Right ventricle myocardium inferior (tissue), 1 donor: ENCODE measurements around the gene IL10RB. TPM values are rescaled to one million over a fixed set of nuclear protein-coding genes. Genes with fewer than 3 reads are reported as not detected.

Source experiments
- ATAC-seq: fragments of 200-7000 bp; cut with Tn5 transposase; one replicate; pipeline ENCODE4 v1.9.1; 2020; ENCODE audit warnings: mild to moderate bottlenecking, moderate library complexity
- DNase-seq: peaks from one replicate; pipeline ENCODE4 v3.0.0; 2021; ENCODE audit errors: missing footprints
- intact Hi-C: fragments of 100-400 bp; cut with DNase I; formaldehyde crosslinking; loops from one replicate; pipeline ENCODE4 v1.11.0; 2022
- total RNA-seq: library from RNA; stranded (reverse); fragmentation: NEBNext Ultra II Directional; extraction: Animal tissue kit (Norgen Biotek cat#: 25700); gene quantifications from one replicate; pipeline ENCODE4 v1.2.1, GENCODE V29; 2021
- donor health status: DM: no; HTN: yes; CAD: no; lungs with severe emphysema.

The IL10RB gene
- total RNA-seq, 1 donor from 2014 or later = 8.9 TPM

DNA sequence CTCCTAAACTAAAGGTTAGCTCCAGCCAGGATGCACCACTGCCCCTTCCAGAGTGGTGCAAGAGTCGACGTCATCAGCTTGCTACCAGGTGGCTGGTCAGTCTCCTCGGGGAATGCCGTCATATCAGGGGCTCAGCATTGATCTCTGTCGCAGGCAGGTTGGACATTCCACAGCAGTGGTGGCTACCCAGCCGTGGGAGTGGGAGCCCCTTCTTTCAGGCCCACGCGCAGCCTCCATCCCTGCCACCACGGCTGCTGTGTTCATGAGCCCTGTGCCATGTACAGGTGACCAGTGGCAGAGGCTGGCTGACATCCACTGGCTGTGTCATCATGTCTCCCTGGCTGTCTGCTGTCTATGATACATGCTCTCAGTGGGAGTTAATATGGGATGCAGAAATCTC, 25.5 kb downstream of the IL10RB start:
- DNase-seq (no peak), ATAC-seq (no peak)
- intact Hi-C loops = no loop called here

DNA sequence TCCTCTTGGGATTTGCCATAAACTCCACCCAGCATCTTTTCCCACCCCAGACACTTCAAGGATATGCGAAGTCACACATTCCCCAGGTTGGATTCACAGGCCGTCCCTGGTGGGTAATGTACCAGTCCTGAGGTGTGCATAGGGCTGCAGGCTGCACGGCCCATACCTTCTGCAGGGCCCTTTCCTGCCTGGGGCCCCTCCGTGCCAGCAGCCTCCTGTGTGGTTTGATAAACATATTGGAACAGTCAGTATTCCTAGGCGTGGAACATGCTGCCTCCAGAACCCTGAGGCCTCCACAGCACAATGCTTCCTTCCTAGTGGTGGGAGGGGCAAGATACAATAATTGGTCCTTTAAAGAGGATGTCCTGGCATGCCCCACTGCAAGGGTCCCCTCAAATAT, 26.6 kb downstream of the IL10RB start:
- no peak for DNase-seq
- ATAC-seq = no peak
- intact Hi-C loops = no loop called here

- DNase-seq (no peak), ATAC-seq (peak; percentile 44)
- intact Hi-C loops = no loop called here
Measured at GRCh38 chr21:33293136-33293535, 27.0 kb downstream of the IL10RB start.

DNA sequence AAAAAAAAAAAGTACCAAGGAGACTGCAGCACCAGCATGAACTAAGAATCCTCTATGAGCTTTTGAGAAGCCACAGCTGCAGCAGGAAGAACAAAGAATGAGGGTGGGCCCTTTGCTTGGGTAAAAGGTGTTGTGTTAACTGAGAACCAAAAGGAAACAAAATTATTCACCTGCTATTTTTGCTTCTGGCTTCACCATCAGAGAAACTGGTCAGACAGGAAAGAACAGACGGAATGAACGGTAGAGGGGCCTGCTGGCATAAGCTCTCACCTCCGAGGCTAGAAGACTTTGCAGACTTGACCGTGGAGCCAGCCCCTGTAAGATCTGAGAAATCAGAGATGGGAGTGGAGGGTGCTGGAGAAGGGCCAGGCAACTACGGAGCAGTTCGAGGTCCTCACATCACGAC, 27.6 kb downstream of the IL10RB start:
- intact Hi-C loops = no loop called here
- DNase-seq (no peak), ATAC-seq (no peak)

DNA sequence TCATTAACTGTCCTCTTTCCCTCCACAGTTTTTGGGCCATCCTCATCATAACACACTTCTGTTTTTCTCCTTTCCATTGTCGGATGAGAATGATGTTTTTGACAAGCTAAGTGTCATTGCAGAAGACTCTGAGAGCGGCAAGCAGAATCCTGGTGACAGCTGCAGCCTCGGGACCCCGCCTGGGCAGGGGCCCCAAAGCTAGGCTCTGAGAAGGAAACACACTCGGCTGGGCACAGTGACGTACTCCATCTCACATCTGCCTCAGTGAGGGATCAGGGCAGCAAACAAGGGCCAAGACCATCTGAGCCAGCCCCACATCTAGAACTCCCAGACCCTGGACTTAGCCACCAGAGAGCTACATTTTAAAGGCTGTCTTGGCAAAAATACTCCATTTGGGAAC, 30.0 kb downstream of the IL10RB start:
- DNase-seq (no peak), ATAC-seq (no peak)
- intact Hi-C loops = no loop called here

DNA sequence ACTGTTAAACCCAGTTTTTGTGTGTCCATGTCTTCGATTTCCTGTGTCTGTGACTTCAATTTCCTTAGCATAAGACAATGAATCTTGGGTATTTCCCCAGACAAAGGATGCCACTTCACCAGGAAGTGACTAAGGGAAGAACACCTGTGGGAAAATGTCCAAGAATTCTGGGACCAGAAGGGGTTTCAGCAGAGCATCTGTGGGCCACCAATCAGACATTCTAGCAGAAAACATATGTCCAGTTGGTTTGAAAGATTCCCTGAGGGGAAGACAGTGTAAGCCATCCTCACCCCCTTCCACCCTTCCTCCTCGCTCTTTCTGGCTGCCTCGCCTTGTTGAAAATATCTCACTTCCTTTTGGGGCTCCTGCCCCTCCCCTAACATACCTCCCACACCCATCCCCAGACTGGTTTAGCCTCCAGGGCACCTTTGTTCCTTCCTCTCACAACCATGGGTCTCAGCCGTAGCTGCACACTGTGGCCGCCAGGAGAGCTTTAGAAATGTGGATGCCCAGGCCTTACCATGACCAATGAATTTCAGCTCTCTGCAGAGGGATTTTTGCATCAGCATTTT, 33.1 kb downstream of the IL10RB start:
- intact Hi-C loops = no loop called here
- ATAC-seq (no peak), DNase-seq (no peak)

DNA sequence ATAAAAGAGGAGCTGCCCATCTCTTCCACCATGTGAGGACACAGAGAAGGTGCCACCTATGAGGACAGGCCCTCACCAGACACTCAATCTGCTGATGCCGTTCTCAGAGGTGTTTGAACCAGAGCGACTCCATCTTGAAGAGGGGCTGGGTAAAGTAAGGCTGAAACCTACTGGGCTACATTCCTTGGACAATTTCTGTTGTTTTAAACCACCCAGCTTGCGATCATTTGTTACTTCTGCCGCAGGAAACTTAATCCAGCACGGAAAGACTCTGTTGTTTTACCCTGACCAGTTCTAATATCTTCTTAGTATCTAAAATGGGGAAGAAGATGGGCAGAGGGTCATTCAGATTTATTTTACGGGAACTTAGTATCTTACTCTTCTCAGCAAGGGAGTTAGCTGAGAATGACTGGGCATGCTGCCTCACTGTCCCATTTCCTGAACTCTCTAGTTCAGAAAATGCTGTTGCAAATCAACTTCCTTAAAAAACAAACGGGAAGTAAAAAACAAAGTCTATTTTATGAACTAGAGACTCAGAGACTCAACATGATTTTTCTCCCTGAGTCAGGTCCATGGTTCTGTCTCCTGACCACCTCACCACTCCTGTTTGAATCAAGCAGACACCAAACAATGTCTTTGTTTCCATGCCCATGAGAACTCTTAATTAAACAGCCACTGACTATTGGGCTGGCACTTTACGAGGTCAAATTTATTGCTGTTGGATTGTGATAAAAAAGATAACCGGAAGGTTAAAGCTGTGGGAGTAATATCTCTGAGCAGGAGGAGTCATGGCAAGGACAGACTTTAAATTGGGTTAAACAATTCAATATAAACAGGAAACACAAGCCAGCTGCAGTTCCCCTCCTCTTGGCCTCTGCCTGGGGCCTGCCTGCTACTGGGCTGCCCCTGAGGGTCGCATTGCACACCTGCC, 34.8 kb downstream of the IL10RB start:
- DNase-seq (no peak), ATAC-seq (peak; percentile 64)
- intact Hi-C loops = no loop called here

- intact Hi-C loops = no loop called here
- no peak for DNase-seq
- ATAC-seq = no peak
Measured at GRCh38 chr21:33301632-33302002, 35.5 kb downstream of the IL10RB start.

DNA sequence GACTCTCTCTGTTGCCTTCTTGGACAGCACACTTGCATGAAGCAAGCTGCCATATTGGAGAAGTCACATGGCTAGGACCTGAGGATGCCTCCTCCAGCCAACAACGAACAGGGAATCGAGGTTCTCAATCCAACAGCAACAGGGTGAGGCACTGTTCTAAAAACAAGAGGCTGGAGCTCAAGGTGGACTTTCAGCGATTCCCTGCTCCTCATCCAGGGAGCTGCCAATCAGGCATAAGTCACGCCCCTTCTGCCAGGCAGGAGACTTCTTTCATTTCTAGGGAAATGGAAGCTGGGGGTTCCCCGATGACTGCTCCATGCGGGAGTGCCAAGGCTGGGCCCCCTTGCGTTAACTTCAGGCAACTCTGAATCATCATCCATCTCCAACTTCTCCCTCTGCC, 35.9 kb downstream of the IL10RB start:
- ATAC-seq = no peak
- intact Hi-C loops = no loop called here
- DNase-seq = no peak

DNA sequence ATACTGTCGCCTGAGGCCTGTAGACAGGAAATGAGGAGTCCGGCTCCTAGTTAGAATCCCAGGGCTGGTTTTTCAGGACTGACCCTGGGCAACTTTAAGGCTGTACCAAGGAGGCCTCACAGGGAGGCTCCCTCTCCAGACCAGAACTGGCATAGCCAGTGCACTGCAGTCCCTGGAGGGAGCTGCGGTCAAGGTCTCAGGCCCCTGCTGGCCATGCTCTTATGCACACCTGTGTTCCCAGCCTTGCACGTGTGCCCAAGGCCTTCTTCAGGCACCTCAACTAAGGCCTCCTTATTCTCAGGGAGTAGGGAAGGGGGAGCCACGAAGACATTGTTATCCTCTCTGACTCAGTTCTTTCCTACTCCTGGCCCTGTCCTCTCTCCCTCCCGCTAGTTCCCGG, 36.6 kb downstream of the IL10RB start:
- intact Hi-C loops = no loop called here
- DNase-seq = no peak
- no peak for ATAC-seq

GRCh38 chr21:33305344-33305671, 39.1 kb downstream of the IL10RB start:
- no peak for ATAC-seq
- intact Hi-C loops = no loop called here
- DNase-seq = no peak

GRCh38 chr21:33305938-33306337, 39.8 kb downstream of the IL10RB start:
- DNase-seq (no peak), ATAC-seq (no peak)
- intact Hi-C loops = no loop called here

DNA sequence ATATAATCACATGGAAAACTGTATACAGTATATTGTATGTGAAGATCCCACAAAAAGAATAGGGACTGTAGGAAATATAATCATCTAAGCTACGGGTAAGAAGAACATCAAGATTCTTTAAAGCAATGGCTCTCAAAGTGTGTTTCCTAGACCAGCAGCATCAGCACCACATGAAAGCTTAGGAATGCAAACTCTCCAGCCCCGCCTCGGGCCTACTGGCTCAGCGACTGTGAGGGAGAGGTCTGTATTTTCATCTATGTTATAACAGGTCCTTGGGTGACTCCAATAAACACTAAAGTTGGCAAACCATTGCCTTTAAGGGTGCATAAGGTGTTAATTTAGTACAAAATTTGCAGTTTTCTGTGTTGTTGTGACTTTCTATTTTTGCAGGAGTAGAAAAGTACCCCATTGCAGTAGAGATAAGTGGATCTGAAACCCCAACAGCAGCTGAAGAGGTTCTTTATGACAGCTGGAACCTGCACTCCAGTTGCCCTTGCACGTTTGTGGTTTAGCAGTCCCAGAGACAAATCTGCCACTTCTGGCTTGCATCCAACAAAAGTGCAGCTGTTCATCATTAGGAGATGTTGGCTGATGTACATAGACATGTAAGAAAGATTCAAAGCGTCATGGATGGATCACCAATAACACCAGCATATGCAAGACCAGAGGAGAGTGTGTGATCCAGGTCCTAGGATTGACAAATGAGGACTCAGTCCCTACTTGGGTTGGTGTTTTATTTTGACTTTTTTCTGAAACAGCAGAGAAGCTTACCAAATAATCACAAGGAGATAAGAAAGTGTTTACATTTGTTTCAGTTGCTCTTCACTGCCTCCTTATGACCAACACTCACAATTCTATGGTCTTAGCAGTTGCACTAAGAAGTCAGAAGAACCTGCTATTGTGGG, 42.7 kb downstream of the IL10RB start:
- ATAC-seq = no peak
- no peak for DNase-seq
- intact Hi-C loops = no loop called here

- DNase-seq (no peak), ATAC-seq (no peak)
- intact Hi-C loops = no loop called here
Measured at GRCh38 chr21:33309778-33310177, 43.6 kb downstream of the IL10RB start.

DNA sequence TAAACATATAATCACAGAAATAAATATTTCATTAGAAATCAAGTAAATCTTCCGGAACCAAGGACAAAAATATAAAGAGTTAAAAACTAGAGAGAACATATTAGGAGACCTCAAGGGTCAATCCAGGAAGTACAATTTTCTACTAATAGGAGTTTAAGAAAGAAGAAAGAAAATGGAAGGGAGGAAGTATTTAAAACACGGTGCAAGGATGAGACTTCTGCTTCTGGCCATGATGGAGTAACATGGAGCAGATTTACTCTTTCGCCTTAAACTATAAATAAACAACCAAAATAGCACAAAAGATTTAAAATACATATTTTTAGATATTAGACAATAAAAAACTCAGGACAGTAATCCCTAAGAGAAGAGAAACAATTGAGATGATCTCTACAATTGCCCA, 46.0 kb downstream of the IL10RB start:
- ATAC-seq = no peak
- DNase-seq = no peak
- intact Hi-C loops = no loop called here

- ATAC-seq = no peak
- DNase-seq = no peak
- intact Hi-C loops = no loop called here
Measured at GRCh38 chr21:33313183-33313582, 47.0 kb downstream of the IL10RB start.

GRCh38 chr21:33313611-33314010, 47.4 kb downstream of the IL10RB start:
- DNase-seq = no peak
- ATAC-seq = no peak
- intact Hi-C loops = no loop called here

GRCh38 chr21:33314111-33314510, 47.9 kb downstream of the IL10RB start:
- intact Hi-C loops = no loop called here

DNA sequence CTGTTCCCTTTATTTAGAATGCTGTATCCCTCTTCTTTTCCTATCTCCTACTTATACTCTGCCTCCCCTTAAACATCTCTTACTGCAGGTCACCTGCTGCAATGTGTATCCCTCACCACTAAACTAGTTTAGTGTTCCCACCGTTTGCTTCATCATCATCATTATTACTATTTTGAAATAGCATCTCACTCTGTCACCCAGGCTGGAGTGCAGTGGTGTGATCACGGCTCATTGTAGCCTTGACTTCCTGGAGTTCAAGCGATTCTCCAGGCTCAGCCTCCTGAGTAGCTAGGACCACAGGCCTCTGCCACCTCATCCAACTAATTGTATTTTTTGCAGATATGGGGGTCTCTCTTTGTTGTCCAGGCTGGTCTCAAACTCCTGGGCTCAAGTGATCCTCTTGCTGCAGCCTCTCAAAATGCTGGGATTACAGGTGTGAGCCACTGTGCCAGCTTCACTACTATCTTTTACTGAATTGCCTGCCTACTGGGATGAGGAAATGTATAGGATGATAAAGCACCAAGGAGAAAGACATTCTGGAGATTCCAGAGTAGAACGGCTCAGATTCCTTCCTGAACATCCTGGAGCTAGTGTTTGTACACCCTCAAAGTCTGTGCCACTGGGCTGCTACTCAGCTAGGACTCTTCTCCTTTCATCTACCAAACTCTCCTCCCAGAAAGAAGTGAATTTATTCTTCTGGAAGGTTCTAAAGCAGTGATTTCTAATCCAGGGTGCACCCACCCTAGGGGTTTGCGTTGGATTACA, 50.0 kb downstream of the IL10RB start:
- ATAC-seq (no peak), DNase-seq (no peak)
- intact Hi-C loops = no loop called here

More at GRCh38 chr21:33314111-33314510, 47.9 kb downstream of the IL10RB start:
- DNase-seq (no peak), ATAC-seq (no peak)
